Skeletal muscle tissue (tissue), 4 donors: ENCODE results near the gene TMEM169. TPM values are rescaled to one million over a fixed set of nuclear protein-coding genes. Genes with fewer than 3 reads are reported as not detected.

Experiments used
- H3K27ac ChIP-seq: one replicate; pipeline ENCODE4 v1.7.0; 2013; ENCODE audit warnings: mild to moderate bottlenecking, low read depth, low read length, inconsistent platforms
- H3K27me3 ChIP-seq, 3 donors: one replicate each; pipeline ENCODE4 v1.7.0; 2013; ENCODE audit warnings: low read length in 3 of 3; ENCODE audit not compliant: control insufficient read depth in 3 of 3, insufficient read depth in 3 of 3
- H3K36me3 ChIP-seq, 3 donors: one replicate each; pipeline ENCODE4 v1.7.0; 2013; ENCODE audit warnings: low read length in 3 of 3; ENCODE audit not compliant: control insufficient read depth in 3 of 3, insufficient read depth in 3 of 3
- H3K4me1 ChIP-seq, 3 donors: one replicate each; pipeline ENCODE4 v1.7.0; 2013; ENCODE audit warnings: low read length in 3 of 3, mild to moderate bottlenecking in 3 of 3; ENCODE audit not compliant: control insufficient read depth in 3 of 3, insufficient read depth in 3 of 3
- H3K4me3 ChIP-seq, 3 donors: one replicate each; pipeline ENCODE4 v1.7.0; 2013; ENCODE audit warnings: low read length in 3 of 3
- H3K9ac ChIP-seq, 3 donors: one replicate each; pipeline ENCODE4 v1.7.0; 2013; ENCODE audit warnings: low read length in 3 of 3, mild to moderate bottlenecking in 3 of 3, moderate library complexity in 2 of 3, low read depth in 1 of 3
- H3K9me3 ChIP-seq, 3 donors: one replicate each; pipeline ENCODE4 v1.7.0; 2013; ENCODE audit warnings: low read length in 3 of 3; ENCODE audit not compliant: control insufficient read depth in 3 of 3
- total RNA-seq: library from RNA; depleted of rRNA; stranded (reverse); fragments of >200 nt; gene quantifications from one replicate; pipeline ENCODE4 v1.2.3, GENCODE V29; 2014
- donor health status: Osteomylitis.

TMEM169 gene
- 1.6 TPM for total RNA-seq

GRCh38 chr2:216081487-216082116, at the start of gene TMEM169, which contains the start of gene PECR:
Gene TMEM169, plus strand, starts transcription at chr2:216081919. Its CDS starts 14,045 bp downstream, at chr2:216095964.
Gene PECR, minus strand, starts transcription at chr2:216081809. Its CDS starts 68 bp downstream, at chr2:216081741.
- H3K9me3 ChIP-seq: no peaks in the 10 kb centered on the region
- H3K4me3 ChIP-seq: peak within 1 kb of the TSS; percentile 82 to 90 (median 89)
- H3K9ac ChIP-seq: peak within 1 kb of the TSS; percentile 74 to 89 (median 76)
- peaks cover 0 to 4% (median 0%) of the 10 kb centered on the region in 3 donors for H3K27me3 ChIP-seq
- no peaks in the 10 kb centered on the region for H3K36me3 ChIP-seq
- H3K4me1 ChIP-seq: peaks cover 8 to 12% (median 9%) of the 10 kb centered on the region in 3 donors
- no peak within 1 kb of the TSS for H3K27ac ChIP-seq

DNA sequence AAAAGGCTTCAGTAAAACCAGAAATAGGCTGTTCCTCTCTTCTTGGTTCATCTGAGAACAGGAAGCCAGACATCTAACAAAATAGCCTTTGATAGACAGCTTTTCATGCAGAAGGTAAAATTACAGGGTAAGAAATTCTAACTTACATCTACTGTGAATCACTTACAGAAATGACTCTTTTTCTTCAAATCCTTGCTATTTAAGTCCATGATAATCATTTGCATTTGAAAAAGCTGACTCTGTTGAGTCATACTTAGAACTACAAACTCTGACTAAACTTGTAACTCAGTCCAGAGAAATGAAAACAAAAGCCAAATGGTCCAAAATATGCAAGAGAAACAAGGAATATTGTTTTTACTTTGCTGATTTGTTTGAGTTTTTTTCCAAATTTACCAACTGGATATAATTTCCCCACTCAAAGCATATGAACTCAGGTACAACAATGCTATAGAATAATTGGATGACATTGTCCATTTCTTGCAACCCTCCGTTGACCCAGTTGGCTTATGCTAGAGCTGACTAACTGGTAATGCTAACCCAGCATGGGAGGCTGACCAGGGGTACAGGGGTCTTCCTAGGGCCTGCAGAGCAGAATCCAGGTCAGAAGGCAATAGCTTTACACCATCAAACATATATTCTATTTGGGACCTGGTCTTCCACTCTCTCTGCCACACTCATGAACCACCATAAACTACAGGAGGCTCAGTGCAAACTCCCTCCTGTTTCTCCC, 49.6 kb upstream of the TMEM169 start:
- H3K27ac ChIP-seq: no peak overlapping the region
- H3K9me3 ChIP-seq: no peaks in the 10 kb centered on the region
- H3K4me3 ChIP-seq: no peak overlapping the region
- H3K36me3 ChIP-seq: peaks cover 0 to 15% (median 0%) of the 10 kb centered on the region in 3 donors
- H3K27me3 ChIP-seq: no peaks in the 10 kb centered on the region
- no peaks in the 10 kb centered on the region for H3K4me1 ChIP-seq
- H3K9ac ChIP-seq: no peak overlapping the region

GRCh38 chr2:216033403-216033802, 48.3 kb upstream of the TMEM169 start:
- Histone ChIP-seq H3K27ac (no peak overlapping the region), H3K36me3 (peaks cover 0 to 15% (median 0%) of the 10 kb centered on the region in 3 donors), H3K27me3 (no peaks in the 10 kb centered on the region), H3K4me1 (no peaks in the 10 kb centered on the region), H3K4me3 (no peak overlapping the region), H3K9ac (no peak overlapping the region), H3K9me3 (no peaks in the 10 kb centered on the region)

- no peaks in the 10 kb centered on the region for H3K27me3 ChIP-seq
- H3K9ac ChIP-seq: no peak overlapping the region
- no peak overlapping the region for H3K27ac ChIP-seq
- H3K4me1 ChIP-seq: no peaks in the 10 kb centered on the region
- no peak overlapping the region for H3K4me3 ChIP-seq
- peaks cover 0 to 15% (median 0%) of the 10 kb centered on the region in 3 donors for H3K36me3 ChIP-seq
- H3K9me3 ChIP-seq: no peaks in the 10 kb centered on the region
Observed at GRCh38 chr2:216034065-216034464, 47.7 kb upstream of the TMEM169 start.

DNA sequence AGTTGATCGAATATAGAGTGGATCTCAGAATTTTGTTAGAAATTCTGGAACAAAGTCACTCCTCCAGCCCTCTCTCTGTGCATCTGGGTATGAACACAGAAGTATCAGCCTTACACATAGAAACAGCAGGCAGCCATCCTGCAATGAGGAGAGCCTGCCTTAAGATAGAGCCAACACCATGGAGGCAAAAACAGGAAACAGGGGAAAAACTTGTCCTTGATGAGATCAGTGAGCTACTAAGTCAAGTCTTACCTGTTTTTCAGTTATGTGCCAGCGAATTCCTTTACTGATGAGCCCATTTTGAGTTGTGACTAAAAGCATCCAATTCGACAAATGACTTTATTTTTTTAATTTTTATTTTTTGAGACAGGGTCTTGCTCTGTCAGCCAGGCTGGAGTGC, 41.8 kb upstream of the TMEM169 start:
- Histone ChIP-seq H3K27ac (no peak overlapping the region), H3K4me3 (no peak overlapping the region), H3K36me3 (peaks cover 0 to 30% (median 3%) of the 10 kb centered on the region in 3 donors), H3K9me3 (no peaks in the 10 kb centered on the region), H3K9ac (no peak overlapping the region), H3K27me3 (no peaks in the 10 kb centered on the region), H3K4me1 (no peaks in the 10 kb centered on the region)

DNA sequence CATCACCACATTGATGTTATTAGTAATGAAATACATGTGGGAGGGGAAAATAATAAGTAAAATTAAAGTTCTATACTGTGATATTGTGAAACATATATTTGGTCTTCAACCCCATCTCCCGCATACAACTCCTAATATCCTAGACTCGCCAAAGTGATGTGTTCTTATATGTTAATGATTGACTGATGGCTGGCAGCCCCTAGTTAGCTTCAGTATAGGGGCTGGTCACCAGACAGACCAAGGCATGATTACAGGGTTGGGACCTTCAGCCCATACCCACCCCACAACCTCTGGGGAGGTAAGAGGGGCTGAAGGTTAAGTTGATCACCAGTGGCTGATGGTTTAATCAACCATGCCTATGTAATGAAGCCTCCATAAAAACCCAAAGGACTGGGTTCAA, 40.3 kb upstream of the TMEM169 start:
- H3K27ac ChIP-seq: no peak overlapping the region
- peaks cover 0 to 25% (median 3%) of the 10 kb centered on the region in 3 donors for H3K36me3 ChIP-seq
- H3K4me1 ChIP-seq: no peaks in the 10 kb centered on the region
- H3K4me3 ChIP-seq: no peak overlapping the region
- no peak overlapping the region for H3K9ac ChIP-seq
- no peaks in the 10 kb centered on the region for H3K27me3 ChIP-seq
- H3K9me3 ChIP-seq: no peaks in the 10 kb centered on the region

DNA sequence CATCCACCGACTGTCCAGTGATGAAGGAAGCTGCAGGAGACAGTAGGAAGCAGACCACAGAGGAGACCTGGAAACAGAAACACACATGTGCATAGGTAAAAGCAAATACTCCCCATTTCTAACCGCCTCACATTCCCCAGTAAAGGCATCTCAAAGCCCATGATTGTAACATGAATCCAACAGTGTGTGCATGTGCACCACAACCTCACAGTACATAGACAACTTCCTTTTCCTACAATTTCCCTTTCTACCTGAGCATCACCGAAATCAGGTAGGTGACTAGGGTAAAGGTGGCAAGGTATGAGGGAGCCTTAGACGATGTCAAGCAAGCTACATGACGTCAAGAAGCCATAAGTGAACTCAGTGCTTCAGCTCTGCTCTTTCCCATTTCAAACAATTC, 37.8 kb upstream of the TMEM169 start:
- Histone ChIP-seq H3K9me3 (no peaks in the 10 kb centered on the region), H3K4me1 (no peaks in the 10 kb centered on the region), H3K4me3 (no peak overlapping the region), H3K36me3 (peaks cover 0 to 24% (median 3%) of the 10 kb centered on the region in 3 donors), H3K27ac (no peak overlapping the region), H3K9ac (no peak overlapping the region), H3K27me3 (no peaks in the 10 kb centered on the region)

GRCh38 chr2:216044883-216045486, 36.7 kb upstream of the TMEM169 start:
- Histone ChIP-seq H3K4me1 (no peaks in the 10 kb centered on the region), H3K4me3 (no peak overlapping the region), H3K27me3 (no peaks in the 10 kb centered on the region), H3K9me3 (no peaks in the 10 kb centered on the region), H3K9ac (no peak overlapping the region), H3K27ac (no peak overlapping the region), H3K36me3 (peaks cover 0 to 27% (median 3%) of the 10 kb centered on the region in 3 donors)

DNA sequence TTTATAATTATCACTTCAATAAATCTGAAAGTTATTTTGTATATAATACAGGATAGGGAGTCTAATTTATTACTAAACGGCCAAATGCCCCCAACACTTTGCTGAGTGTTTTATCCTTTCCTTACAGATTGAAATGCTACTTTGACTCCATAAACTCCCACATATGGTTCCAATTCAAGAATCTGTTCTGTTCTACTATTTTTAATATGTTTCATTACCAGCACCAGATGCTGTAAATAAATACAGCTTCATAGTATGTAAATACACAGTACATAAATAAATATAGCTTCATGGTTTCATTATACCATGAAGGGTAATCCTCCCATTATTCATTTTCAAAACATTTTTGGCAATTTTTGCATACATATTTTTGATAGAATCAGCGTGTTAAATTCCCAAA, 34.3 kb upstream of the TMEM169 start:
- no peaks in the 10 kb centered on the region for H3K9me3 ChIP-seq
- peaks cover 0 to 19% (median 3%) of the 10 kb centered on the region in 3 donors for H3K36me3 ChIP-seq
- no peak overlapping the region for H3K4me3 ChIP-seq
- H3K27ac ChIP-seq: no peak overlapping the region
- H3K27me3 ChIP-seq: no peaks in the 10 kb centered on the region
- no peak overlapping the region for H3K9ac ChIP-seq
- H3K4me1 ChIP-seq: no peaks in the 10 kb centered on the region

- no peaks in the 10 kb centered on the region for H3K9me3 ChIP-seq
- H3K36me3 ChIP-seq: peaks cover 0 to 7% (median 0%) of the 10 kb centered on the region in 3 donors
- H3K4me3 ChIP-seq: no peak overlapping the region
- H3K27ac ChIP-seq: no peak overlapping the region
- H3K4me1 ChIP-seq: no peaks in the 10 kb centered on the region
- no peak overlapping the region for H3K9ac ChIP-seq
- no peaks in the 10 kb centered on the region for H3K27me3 ChIP-seq
Observed at GRCh38 chr2:216049452-216049851, 32.3 kb upstream of the TMEM169 start.
